Erythroblast (primary cell): ENCODE measurements around the gene MFAP4.

Experiments used
- GATA1 ChIP-seq: IDR thresholded peaks from 2 replicates; pipeline ENCODE4 v1.6.1; 2011; ENCODE audit warnings: low read depth, mild to moderate bottlenecking, control low read depth, low read length, moderate library complexity
- POLR2A ChIP-seq: IDR thresholded peaks from 2 replicates; pipeline ENCODE4 v1.6.1; 2011; ENCODE audit warnings: mild to moderate bottlenecking, low read length

DNA sequence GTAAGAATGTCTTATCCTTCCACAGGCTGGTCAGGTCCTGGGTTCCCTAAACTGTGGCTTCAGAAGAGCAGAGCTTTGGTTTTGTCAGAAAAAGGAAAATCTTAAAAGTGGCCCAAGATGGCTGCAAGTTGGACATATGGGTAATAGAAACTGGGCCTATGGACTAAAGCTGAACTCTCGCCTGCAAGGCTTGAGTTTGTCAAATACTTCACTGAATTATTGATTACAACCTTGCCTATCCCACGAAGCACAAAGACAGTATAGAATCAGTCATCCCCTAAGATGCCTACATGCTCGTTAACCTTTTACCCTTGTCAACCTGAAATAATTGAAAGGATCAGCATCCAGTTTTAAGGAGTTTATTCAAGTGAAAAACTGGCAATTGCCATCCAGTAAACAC, 44.7 kb upstream of the MFAP4 start:
- no peak for TF ChIP-seq POLR2A
- TF ChIP-seq GATA1: no peak
